ENCODE data around the gene RCBTB2. TPM values are rescaled to one million over a fixed set of nuclear protein-coding genes. Genes with fewer than 3 reads are reported as not detected.

RCBTB2 gene
- total and polyA plus RNA-seq, 3 donors from 2014 or later: 10.0 to 15.6 (median 12.2) TPM

- H3K36me3 ChIP-seq (ENCODE audit: low read depth, missing control alignments): no peaks in the 10 kb centered on the region
- TF ChIP-seq CTCF (IDR thresholded peaks at IDR 0.05): no peak
- no peak for TF ChIP-seq POLR2A (IDR thresholded peaks at IDR 0.05)
- intact Hi-C loops (cut with DNase I; ENCODE audit: low total_unique reads): no loop called here
Measured at GRCh38 chr13:48486362-48486761, 46.5 kb downstream of the RCBTB2 start.

GRCh38 chr13:48485432-48485831 lies 47.4 kb downstream of the RCBTB2 start:
- Histone ChIP-seq H3K4me3 (no peak overlapping the region), H3K27me3 (no peaks in the 10 kb centered on the region), H3K27ac (no peak overlapping the region), H3K36me3 (ENCODE audit: low read depth, missing control alignments) (no peaks in the 10 kb centered on the region), H3K9me3 (no peaks in the 10 kb centered on the region), H3K4me1 (peaks cover 5% of the 10 kb centered on the region)
- WGBS, 2 donors: 88 to 96% methylated on average over 3 of the region's 3 CpGs
- DNase-seq: no peak
- no peak for TF ChIP-seq CTCF (IDR thresholded peaks at IDR 0.05)
- TF ChIP-seq POLR2A (IDR thresholded peaks at IDR 0.05): no peak
- intact Hi-C loops (cut with DNase I; ENCODE audit: low total_unique reads): no loop called here

More at GRCh38 chr13:48486362-48486761, 46.5 kb downstream of the RCBTB2 start:
- Histone ChIP-seq H3K27ac (no peak overlapping the region), H3K9me3 (no peaks in the 10 kb centered on the region), H3K4me3 (no peak overlapping the region), H3K4me1 (peaks cover under 1% of the 10 kb centered on the region), H3K27me3 (no peaks in the 10 kb centered on the region)
- DNase-seq: no peak

GRCh38 chr13:48483575-48483974 lies 49.3 kb downstream of the RCBTB2 start:
- 93 to 98% methylated on average over 3 of the region's 3 CpGs for WGBS, 2 donors
- no peak overlapping the region for H3K4me3 ChIP-seq
- no peaks in the 10 kb centered on the region for H3K9me3 ChIP-seq
- H3K36me3 ChIP-seq (ENCODE audit: low read depth, missing control alignments): no peaks in the 10 kb centered on the region
- no peaks in the 10 kb centered on the region for H3K27me3 ChIP-seq
- DNase-seq: no peak
- peaks cover 5% of the 10 kb centered on the region for H3K4me1 ChIP-seq
- H3K27ac ChIP-seq: no peak overlapping the region
- TF ChIP-seq POLR2A (IDR thresholded peaks at IDR 0.05): no peak
- TF ChIP-seq CTCF (IDR thresholded peaks at IDR 0.05): no peak
- intact Hi-C loops (cut with DNase I; ENCODE audit: low total_unique reads): no loop called here

GRCh38 chr13:48478391-48478790 lies 54.5 kb downstream of the RCBTB2 start:
- no peak for DNase-seq
- no peaks in the 10 kb centered on the region for H3K36me3 ChIP-seq (ENCODE audit: low read depth, missing control alignments)
- peaks cover 5% of the 10 kb centered on the region for H3K4me1 ChIP-seq
- no peak overlapping the region for H3K4me3 ChIP-seq
- intact Hi-C loops (cut with DNase I; ENCODE audit: low total_unique reads): no loop called here
- TF ChIP-seq POLR2A (IDR thresholded peaks at IDR 0.05) (no peak), CTCF (IDR thresholded peaks at IDR 0.05) (no peak)
- H3K9me3 ChIP-seq: no peaks in the 10 kb centered on the region
- H3K27ac ChIP-seq: no peak overlapping the region
- WGBS, 2 donors: 77 to 86% methylated on average over 1 of the region's 1 CpG
- no peaks in the 10 kb centered on the region for H3K27me3 ChIP-seq

GRCh38 chr13:48477191-48477855 lies 55.6 kb downstream of the RCBTB2 start:
- no peak for TF ChIP-seq POLR2A (IDR thresholded peaks at IDR 0.05)
- TF ChIP-seq CTCF (IDR thresholded peaks at IDR 0.05): no peak
- Histone ChIP-seq H3K27me3 (no peaks in the 10 kb centered on the region), H3K27ac (no peak overlapping the region), H3K9me3 (no peaks in the 10 kb centered on the region), H3K4me1 (peaks cover 5% of the 10 kb centered on the region), H3K4me3 (no peak overlapping the region), H3K36me3 (ENCODE audit: low read depth, missing control alignments) (no peaks in the 10 kb centered on the region)
- no peak for DNase-seq
- 87 to 91% methylated on average over 2 of the region's 2 CpGs for WGBS, 2 donors
- intact Hi-C loops (cut with DNase I; ENCODE audit: low total_unique reads): no loop called here

All from testis (tissue), 3 donors.